ENCODE data around the gene CCDC157.

- TF ChIP-seq SIN3A (IDR thresholded peaks at IDR 0.05; ENCODE audit: borderline replicate concordance, insufficient read depth, low read length) (no peak), TAF1 (IDR thresholded peaks at IDR 0.05; ENCODE audit: borderline replicate concordance, insufficient read depth, low read length) (no peak)
Measured at GRCh38 chr22:30338802-30339201, 18.0 kb upstream of the CCDC157 start.

Measured in PFSK-1 (cell line).